22Rv1 (cell line): ENCODE data around the gene MSLN.

Experiments used
- H3K27ac ChIP-seq: fragments of 450-650 bp; 2 replicates; pipeline ENCODE4 v1.5.1; 2017
- ZFX ChIP-seq: fragments of 450-650 bp; IDR thresholded peaks from 2 replicates; pipeline ENCODE4 v1.6.1; 2017; ENCODE audit warnings: antibody characterized with exemption, borderline replicate concordance
- TF ChIP-seq, protein P1 (sequence below): fragments of 450-650 bp; IDR thresholded peaks from 2 replicates; pipeline ENCODE4 v1.5.1; 2017; ENCODE audit warnings: mild to moderate bottlenecking

The MSLN gene

DNA sequence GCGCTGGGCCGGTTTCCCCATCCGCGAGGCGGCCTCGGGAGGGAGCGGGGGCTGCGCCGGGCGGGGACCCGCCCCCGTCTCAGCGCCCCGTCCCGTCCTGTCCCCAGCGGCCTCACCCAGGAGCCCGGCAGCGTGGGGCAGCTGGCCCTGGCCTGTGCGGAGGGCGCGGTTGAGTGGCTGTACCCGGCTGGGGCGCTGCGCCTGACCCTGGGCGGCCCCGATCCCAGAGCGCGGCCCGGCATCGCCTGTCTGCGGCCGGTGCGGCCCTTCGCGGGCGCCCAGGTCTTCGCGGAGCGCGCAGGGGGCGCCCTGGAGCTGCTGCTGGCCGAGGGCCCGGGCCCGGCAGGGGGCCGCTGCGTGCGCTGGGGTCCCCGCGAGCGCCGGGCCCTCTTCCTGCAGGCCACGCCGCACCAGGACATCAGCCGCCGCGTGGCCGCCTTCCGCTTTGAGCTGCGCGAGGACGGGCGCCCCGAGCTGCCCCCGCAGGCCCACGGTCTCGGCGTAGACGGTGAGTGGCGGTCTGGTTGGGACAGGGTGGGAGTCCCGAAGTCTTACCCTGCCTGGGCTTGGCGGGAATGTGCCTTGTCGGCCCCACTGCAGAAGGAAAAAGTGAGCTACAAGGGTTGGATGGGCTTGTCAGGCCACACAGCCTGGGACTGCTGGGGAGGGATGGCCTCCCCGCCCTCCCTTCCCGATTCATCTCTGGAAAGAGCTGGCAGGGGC, 44.9 kb upstream of the MSLN start:
- no peak for TF ChIP-seq ZFX
- TF ChIP-seq, protein P1, sequence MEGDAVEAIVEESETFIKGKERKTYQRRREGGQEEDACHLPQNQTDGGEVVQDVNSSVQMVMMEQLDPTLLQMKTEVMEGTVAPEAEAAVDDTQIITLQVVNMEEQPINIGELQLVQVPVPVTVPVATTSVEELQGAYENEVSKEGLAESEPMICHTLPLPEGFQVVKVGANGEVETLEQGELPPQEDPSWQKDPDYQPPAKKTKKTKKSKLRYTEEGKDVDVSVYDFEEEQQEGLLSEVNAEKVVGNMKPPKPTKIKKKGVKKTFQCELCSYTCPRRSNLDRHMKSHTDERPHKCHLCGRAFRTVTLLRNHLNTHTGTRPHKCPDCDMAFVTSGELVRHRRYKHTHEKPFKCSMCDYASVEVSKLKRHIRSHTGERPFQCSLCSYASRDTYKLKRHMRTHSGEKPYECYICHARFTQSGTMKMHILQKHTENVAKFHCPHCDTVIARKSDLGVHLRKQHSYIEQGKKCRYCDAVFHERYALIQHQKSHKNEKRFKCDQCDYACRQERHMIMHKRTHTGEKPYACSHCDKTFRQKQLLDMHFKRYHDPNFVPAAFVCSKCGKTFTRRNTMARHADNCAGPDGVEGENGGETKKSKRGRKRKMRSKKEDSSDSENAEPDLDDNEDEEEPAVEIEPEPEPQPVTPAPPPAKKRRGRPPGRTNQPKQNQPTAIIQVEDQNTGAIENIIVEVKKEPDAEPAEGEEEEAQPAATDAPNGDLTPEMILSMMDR, result peak; percentile 68
- H3K27ac ChIP-seq, result peak overlapping the region; percentile 98

DNA sequence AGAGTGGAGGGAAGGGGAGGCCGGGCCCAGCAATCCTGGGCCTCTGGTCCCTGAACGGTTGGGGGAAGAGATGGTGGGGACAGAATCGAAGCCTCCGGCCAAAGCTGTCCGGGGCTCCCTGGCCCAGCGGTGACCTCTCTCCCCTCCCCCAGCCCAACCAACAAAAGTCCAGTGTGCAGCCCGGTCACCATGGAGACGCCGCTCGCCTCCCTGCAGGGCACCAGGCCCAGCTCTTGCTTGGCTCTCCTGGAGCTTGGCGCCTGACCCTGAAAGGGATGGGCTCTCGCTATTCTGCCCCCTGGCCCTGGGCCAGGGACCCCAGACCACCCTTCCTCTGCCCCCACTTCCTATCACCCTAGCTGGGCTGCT, 44.4 kb upstream of the MSLN start:
- TF ChIP-seq, protein P1, result no peak
- TF ChIP-seq ZFX, result no peak
- H3K27ac ChIP-seq, result peak overlapping the region; percentile 98

GRCh38 chr16:716768-717325, 43.7 kb upstream of the MSLN start:
- H3K27ac ChIP-seq, result peak overlapping the region; percentile 98
- TF ChIP-seq, protein P1, result no peak
- TF ChIP-seq ZFX, result no peak

DNA sequence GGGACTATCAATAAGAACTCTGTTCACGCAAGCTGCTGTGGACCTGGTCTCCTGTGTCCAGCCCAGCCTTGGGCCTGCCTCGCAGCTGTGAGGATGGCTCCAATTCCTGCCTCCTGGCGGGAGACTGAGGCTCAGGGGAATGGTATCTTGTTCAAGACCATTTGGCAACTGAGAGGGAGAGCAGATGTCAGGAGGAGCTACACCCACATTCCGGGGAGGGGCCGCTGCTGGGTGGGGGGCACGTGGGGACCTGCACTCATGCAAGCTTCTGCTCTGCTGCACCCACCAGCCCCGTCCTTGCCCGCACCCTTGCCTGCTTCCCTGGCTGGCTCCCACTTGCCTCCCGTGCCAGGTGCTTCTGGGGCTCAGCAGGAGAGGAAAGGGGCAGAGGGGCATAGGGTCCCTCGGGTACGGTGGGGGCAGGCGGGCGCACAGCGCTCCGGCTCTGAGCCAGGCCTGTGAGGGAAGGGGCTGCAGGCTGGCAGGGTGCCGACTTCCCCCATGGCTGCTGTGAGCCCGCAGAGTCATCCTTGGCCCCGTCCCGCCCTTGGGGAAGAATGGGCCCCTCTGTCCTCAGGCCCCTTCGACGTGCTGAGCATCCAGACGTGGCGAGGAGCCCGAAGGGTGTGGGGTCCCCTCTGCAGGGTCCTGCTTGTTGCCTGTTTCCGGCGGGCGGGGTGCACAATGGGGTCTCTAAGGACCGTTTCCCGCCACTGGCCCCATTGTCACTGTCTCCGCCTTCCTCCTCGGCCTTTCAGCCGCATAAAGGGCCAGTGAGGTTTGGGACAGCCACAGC, 42.9 kb upstream of the MSLN start:
- TF ChIP-seq ZFX, result no peak
- TF ChIP-seq, protein P1, result no peak
- H3K27ac ChIP-seq, result peak overlapping the region; percentile 98

DNA sequence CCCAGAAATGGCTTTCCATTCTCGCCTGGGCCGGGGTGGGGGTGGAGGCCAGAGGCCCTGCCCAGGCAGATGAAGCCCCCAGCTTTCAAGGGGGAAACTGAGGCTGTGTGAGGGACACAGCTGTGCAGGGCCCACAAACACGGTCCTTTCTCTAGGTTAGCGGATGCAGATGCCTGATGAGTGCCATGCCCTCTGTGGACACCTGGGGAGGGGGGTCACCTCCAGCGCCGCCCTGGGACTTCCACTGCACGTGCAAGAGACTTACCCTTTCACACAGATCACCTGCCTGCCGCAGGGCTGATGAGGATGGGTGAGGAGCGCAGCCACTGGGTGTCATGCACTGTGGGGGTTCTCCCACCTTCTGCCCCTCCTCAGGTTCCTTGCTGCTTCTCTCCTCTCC, 42.1 kb upstream of the MSLN start:
- H3K27ac ChIP-seq, result peak overlapping the region; percentile 98
- TF ChIP-seq ZFX, result no peak
- TF ChIP-seq, protein P1, result no peak

DNA sequence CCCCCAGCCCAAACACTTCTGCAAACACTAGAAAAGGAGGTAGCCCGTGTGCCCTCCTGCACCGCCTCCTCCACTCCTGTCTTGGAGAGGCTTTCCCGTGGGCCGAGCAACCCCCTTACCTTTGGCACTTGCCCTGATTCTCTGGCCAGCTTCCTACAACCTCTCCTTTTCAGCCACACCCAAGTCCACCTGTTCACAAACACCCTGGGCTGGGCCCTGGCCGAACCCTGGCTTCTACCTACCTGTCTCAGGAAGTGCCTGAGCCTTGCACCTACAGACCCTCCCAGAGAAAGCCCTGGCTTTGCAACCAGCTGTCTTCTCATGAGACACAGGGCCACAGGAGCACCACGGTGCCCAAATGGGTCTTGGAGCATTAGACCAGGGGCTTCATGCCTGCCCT, 41.6 kb upstream of the MSLN start:
- peak overlapping the region; percentile 98 for H3K27ac ChIP-seq
- TF ChIP-seq, protein P1, result no peak
- TF ChIP-seq ZFX, result no peak
